HG03196 (cell line): ENCODE results near the gene NRIP1.

ENCODE experiments used
- ATAC-seq: cut with Tn5 transposase; IDR thresholded peaks from one replicate; pipeline ENCODE4 v1.9.1; 2021; ENCODE audit not compliant: unreplicated experiment

NRIP1 gene

GRCh38 chr21:15009837-15010363 lies 54.9 kb downstream of the NRIP1 start:
- no peak for ATAC-seq

GRCh38 chr21:15007716-15008296 lies 57.0 kb downstream of the NRIP1 start:
- ATAC-seq: no peak

GRCh38 chr21:15006594-15007230 lies 58.1 kb downstream of the NRIP1 start:
- ATAC-seq: no peak

- no peak for ATAC-seq
Measured at GRCh38 chr21:15005391-15005790, 59.4 kb downstream of the NRIP1 start.

- ATAC-seq: no peak
Measured at GRCh38 chr21:15004721-15005370, 60.0 kb downstream of the NRIP1 start.

GRCh38 chr21:15003463-15004135 lies 61.2 kb downstream of the NRIP1 start:
- ATAC-seq: no peak

GRCh38 chr21:15001857-15002606 lies 62.8 kb downstream of the NRIP1 start:
- ATAC-seq: peak; percentile 85

- ATAC-seq: no peak
Measured at GRCh38 chr21:15001113-15001512, 63.7 kb downstream of the NRIP1 start.

GRCh38 chr21:15000081-15000480 lies 64.7 kb downstream of the NRIP1 start:
- no peak for ATAC-seq

- ATAC-seq: no peak
Measured at GRCh38 chr21:14998784-14999183, 66.0 kb downstream of the NRIP1 start.

- no peak for ATAC-seq
Measured at GRCh38 chr21:14998336-14998735, 66.5 kb downstream of the NRIP1 start.

GRCh38 chr21:14995695-14996490 lies 68.9 kb downstream of the NRIP1 start:
- ATAC-seq: no peak

- ATAC-seq: no peak
Measured at GRCh38 chr21:14995226-14995625, 69.6 kb downstream of the NRIP1 start.

- no peak for ATAC-seq
Measured at GRCh38 chr21:14993115-14993514, 71.7 kb downstream of the NRIP1 start.

- ATAC-seq: no peak
Measured at GRCh38 chr21:14991957-14992356, 72.8 kb downstream of the NRIP1 start.

GRCh38 chr21:14989359-14989758 lies 75.4 kb downstream of the NRIP1 start:
- no peak for ATAC-seq

GRCh38 chr21:14988760-14989159 lies 76.0 kb downstream of the NRIP1 start:
- ATAC-seq: no peak

GRCh38 chr21:14987370-14988170 lies 77.2 kb downstream of the NRIP1 start:
- ATAC-seq: no peak

- no peak for ATAC-seq
Measured at GRCh38 chr21:14985306-14985705, 79.5 kb downstream of the NRIP1 start.
